HCT116 (cell line): ENCODE measurements around the gene GRM8. TPM values are rescaled to one million over a fixed set of nuclear protein-coding genes. Genes with fewer than 3 reads are reported as not detected.

Experiments
- ATAC-seq: fragments of 200-7000 bp; cut with Tn5 transposase; 2 replicates; pipeline ENCODE4 v1.9.1; 2020; ENCODE audit warnings: mild to moderate bottlenecking, moderate library complexity
- BruUV-seq: library from RNA; stranded (reverse); fragments of 400-500 nt; replicated peaks from 2 replicates; lab custom pipeline; 2021; lab: Mats Ljungman, UMichigan
- CTCF ChIA-PET: fragments of 300-600 bp; sonication (Branson Sonifier 250); formaldehyde crosslinking; loops from one replicate; lab custom pipeline; 2021; ENCODE audit warnings: antibody characterized with exemption; lab: Charles Lee
- POLR2A ChIA-PET: fragments of 300-600, 350-600 bp; sonication (Branson Sonifier 250); formaldehyde crosslinking; loops from one replicate; lab custom pipeline; 2021; ENCODE audit warnings: antibody characterized with exemption; lab: Charles Lee
- RAD21 ChIA-PET, 2 experiments: fragments of 300-600 bp; sonication (Branson Sonifier 250); formaldehyde crosslinking; loops; one replicate each; lab custom pipeline; 2023; ENCODE audit warnings: low total read pairs in 2 of 2; ENCODE audit not compliant: uncharacterized antibody in 2 of 2, unreplicated experiment in 2 of 2, low non-redundant PET in 1 of 2; lab: Charles Lee
- DNase-seq: peaks from one replicate; pipeline ENCODE4 v3.0.0-alpha.2; 2010; ENCODE audit warnings: low read depth, low spot score
- H2AFZ ChIP-seq: fragments of 200-600 bp; shearing (Covaris generic), sonication (generic); 2 replicates; pipeline ENCODE4 v1.6.1; 2017; ENCODE audit warnings: low read depth, mixed run types, mixed read lengths, antibody characterized with exemption, low read length; ENCODE audit not compliant: poor library complexity, severe bottlenecking
- H3K27ac ChIP-seq: 2 replicates; pipeline ENCODE4 v1.5.1; 2012; ENCODE audit warnings: low read depth, low read length
- H3K27me3 ChIP-seq: fragments of 200-600 bp; sonication (generic); 2 replicates; pipeline ENCODE4 v1.6.1; 2016; ENCODE audit warnings: mixed run types, low read length, mixed read lengths; ENCODE audit not compliant: insufficient read depth
- H3K36me3 ChIP-seq, 2 experiments: fragments of 200-500 bp in 1 of 2; fragments of 200-600 bp in 1 of 2; sonication (Bioruptor generic) in 1 of 2; sonication (generic) in 1 of 2; 2 replicates each; pipeline versions ENCODE4 v1.5.1 to v1.6.1; 2014 to 2016; ENCODE audit warnings: low read length in 2 of 2, inconsistent platforms in 1 of 2, mixed read lengths in 1 of 2, mixed run types in 1 of 2; ENCODE audit not compliant: insufficient read depth in 2 of 2, control insufficient read depth in 1 of 2
- H3K4me1 ChIP-seq, 2 experiments: fragments of 200-600 bp in 1 of 2; sonication (generic) in 1 of 2; 2 replicates each; pipeline versions ENCODE4 v1.5.1 to v1.6.1; 2012 to 2017; ENCODE audit warnings: low read length in 2 of 2, inconsistent platforms in 1 of 2, mild to moderate bottlenecking in 1 of 2, mixed read lengths in 1 of 2, mixed run types in 1 of 2, moderate library complexity in 1 of 2; ENCODE audit not compliant: insufficient read depth in 2 of 2, control insufficient read depth in 1 of 2
- H3K4me2 ChIP-seq: fragments of 200-600 bp; sonication (generic); 2 replicates; pipeline ENCODE4 v1.6.1; 2017; ENCODE audit warnings: mixed run types, low read length, mixed read lengths
- H3K4me3 ChIP-seq, 2 experiments: fragments of 200-600 bp in 1 of 2; sonication (generic) in 1 of 2; replicated peaks in 1 of 2; 2 replicates each; pipeline ENCODE4 v1.5.1; 2011 to 2016; ENCODE audit warnings: low read length in 2 of 2, control low read depth in 1 of 2, low read depth in 1 of 2, mild to moderate bottlenecking in 1 of 2, mixed read lengths in 1 of 2, mixed run types in 1 of 2
- H3K79me2 ChIP-seq: fragments of 200-600 bp; sonication (generic); 2 replicates; pipeline ENCODE4 v1.6.1; 2017; ENCODE audit warnings: mild to moderate bottlenecking, mixed run types, low read length, moderate library complexity, mixed read lengths; ENCODE audit not compliant: insufficient read depth
- H3K9ac ChIP-seq: fragments of 200-600 bp; sonication (generic); 2 replicates; pipeline ENCODE4 v1.6.1; 2016; ENCODE audit warnings: low read length, mixed read lengths
- H3K9me2 ChIP-seq: fragments of 200-600 bp; sonication (generic), shearing (Covaris generic); 2 replicates; pipeline ENCODE4 v1.6.1; 2017; ENCODE audit warnings: mixed run types, mild to moderate bottlenecking, moderate library complexity; ENCODE audit not compliant: insufficient read depth
- H3K9me3 ChIP-seq, 2 experiments: fragments of 200-500 bp in 1 of 2; fragments of 200-600 bp in 1 of 2; sonication (Bioruptor generic) in 1 of 2; sonication (generic) in 1 of 2; 2 replicates each; pipeline ENCODE4 v1.6.1; 2014 to 2017; ENCODE audit warnings: low read length in 2 of 2, mixed read lengths in 2 of 2, inconsistent platforms in 1 of 2, low read depth in 1 of 2, mild to moderate bottlenecking in 1 of 2, mixed run types in 1 of 2, moderate library complexity in 1 of 2; ENCODE audit not compliant: control insufficient read depth in 1 of 2, insufficient read depth in 1 of 2
- H4K20me1 ChIP-seq: fragments of 200-600 bp; sonication (generic), shearing (Covaris generic); 2 replicates; pipeline ENCODE4 v1.6.1; 2017; ENCODE audit warnings: mixed run types, mild to moderate bottlenecking, moderate library complexity; ENCODE audit not compliant: insufficient read depth
- ATF3 ChIP-seq: IDR thresholded peaks from 2 replicates; pipeline ENCODE4 v1.6.1; 2012
- CBX3 ChIP-seq: IDR thresholded peaks from 2 replicates; pipeline ENCODE4 v1.6.1; 2012; ENCODE audit warnings: low read depth
- CTCF ChIP-seq, 3 experiments: fragments of 200-600 bp in 1 of 3; sonication (generic) in 1 of 3; IDR thresholded peaks in 2 of 3; conservative IDR thresholded peaks in 1 of 3; 2 replicates each; pipeline ENCODE4 v1.5.1; 2012 to 2017; ENCODE audit warnings: low read depth in 2 of 3, low read length in 2 of 3, antibody characterized with exemption in 1 of 3, borderline replicate concordance in 1 of 3, control low read depth in 1 of 3, mild to moderate bottlenecking in 1 of 3, mixed read lengths in 1 of 3, mixed run types in 1 of 3, moderate library complexity in 1 of 3; ENCODE audit not compliant: insufficient read depth in 1 of 3
- EGR1 ChIP-seq: IDR thresholded peaks from 2 replicates; pipeline ENCODE4 v1.6.1; 2012; ENCODE audit warnings: low read depth
- EZH2 ChIP-seq: fragments of 200-600 bp; sonication (generic); IDR thresholded peaks from 2 replicates; pipeline ENCODE4 v1.6.1; 2017; ENCODE audit warnings: antibody characterized with exemption, mixed run types
- EZH2phosphoT487 ChIP-seq: fragments of 200-600 bp; IDR thresholded peaks from 2 replicates; pipeline ENCODE4 v1.6.1; 2018; ENCODE audit warnings: antibody characterized with exemption, borderline replicate concordance
- JUND ChIP-seq: IDR thresholded peaks from 2 replicates; pipeline ENCODE4 v1.6.1; 2012
- MAX ChIP-seq: IDR thresholded peaks from 2 replicates; pipeline ENCODE4 v1.6.1; 2012
- POLR2AphosphoS5 ChIP-seq: IDR thresholded peaks from 2 replicates; pipeline ENCODE4 v1.6.1; 2011; ENCODE audit warnings: mild to moderate bottlenecking, low read depth, low read length, moderate library complexity
- SIN3A ChIP-seq: IDR thresholded peaks from 2 replicates; pipeline ENCODE4 v1.6.1; 2012; ENCODE audit warnings: low read depth
- SRF ChIP-seq: IDR thresholded peaks from 2 replicates; pipeline ENCODE4 v1.6.1; 2012; ENCODE audit warnings: low read depth
- TCF7L2 ChIP-seq: IDR thresholded peaks from 2 replicates; pipeline ENCODE4 v1.7.0; 2011; ENCODE audit warnings: borderline replicate concordance, inconsistent platforms; ENCODE audit not compliant: insufficient read depth, insufficient read length; ENCODE audit errors: extremely low read depth
- ZBTB33 ChIP-seq: IDR thresholded peaks from 2 replicates; pipeline ENCODE4 v1.6.1; 2011; ENCODE audit warnings: mild to moderate bottlenecking, low read length, moderate library complexity; ENCODE audit not compliant: insufficient replicate concordance; ENCODE audit errors: extremely low read depth
- ZFX ChIP-seq: fragments of 450-650 bp; IDR thresholded peaks from 2 replicates; pipeline ENCODE4 v1.6.1; 2017
- ZNF274 ChIP-seq: fragments of 200-500 bp; sonication (Bioruptor generic); IDR thresholded peaks from 2 replicates; pipeline ENCODE4 v1.6.1; 2014; ENCODE audit warnings: mild to moderate bottlenecking, low read depth, low read length, inconsistent platforms
- intact Hi-C: fragments of 100-400 bp; cut with micrococcal nuclease; formaldehyde crosslinking; loops from 2 replicates; pipeline ENCODE4 v1.10.0; 2022
- total RNA-seq: library from RNA; stranded (reverse); gene quantifications from one replicate; pipeline ENCODE4 v1.2.1, GENCODE V29; 2021; ENCODE audit not compliant: unreplicated experiment

Gene GRM8
- total RNA-seq, 1 experiment from 2014 or later: 0.05 TPM

GRCh38 chr7:126440542-126440941 lies 812.2 kb downstream of the GRM8 start:
- Histone ChIP-seq H3K4me1 (no peaks in the 10 kb centered on the region), H3K9me3 (no peaks in the 10 kb centered on the region), H3K4me3 (no peak overlapping the region), H3K79me2 (no peaks in the 10 kb centered on the region), H3K36me3 (no peaks in the 10 kb centered on the region), H3K9ac (no peak overlapping the region), H3K4me2 (no peak overlapping the region), H2AFZ (no peak overlapping the region), H3K27me3 (no peaks in the 10 kb centered on the region), H3K9me2 (no peaks in the 10 kb centered on the region), H4K20me1 (no peaks in the 10 kb centered on the region), H3K27ac (no peak overlapping the region)
- CTCF ChIA-PET: no interaction called here
- ATAC-seq (no peak), DNase-seq (no peak)
- intact Hi-C loops: no loop called here
- POLR2A ChIA-PET: no interaction called here
- RAD21 ChIA-PET: no interaction called here
- no TSS peak for BruUV-seq
- TF ChIP-seq SIN3A: no peak
- no peak for TF ChIP-seq EZH2phosphoT487
- no peak for TF ChIP-seq ZFX
- TF ChIP-seq MAX: no peak
- no peak for TF ChIP-seq TCF7L2
- TF ChIP-seq EZH2: no peak
- TF ChIP-seq CBX3: no peak
- TF ChIP-seq POLR2AphosphoS5: no peak
- TF ChIP-seq JUND: no peak
- no peak for TF ChIP-seq ATF3
- no peak for TF ChIP-seq ZNF274

GRCh38 chr7:126436213-126436868 lies 816.4 kb downstream of the GRM8 start:
- ChIA-PET POLR2A (no interaction called here), RAD21 (no interaction called here), CTCF (no interaction called here)
- no peaks in the 10 kb centered on the region for H4K20me1 ChIP-seq
- DNase-seq: no peak
- no peak for TF ChIP-seq ZBTB33
- no peak for TF ChIP-seq EGR1
- no peak for TF ChIP-seq ATF3
- TF ChIP-seq SRF: no peak
- no peak for TF ChIP-seq EZH2phosphoT487
- no peak for TF ChIP-seq SIN3A
- no peak for TF ChIP-seq CTCF (IDR thresholded peaks at IDR 0.05 in 2 of 3, conservative IDR thresholded peaks at IDR 0.05 in 1 of 3; ENCODE audit: borderline replicate concordance in 1 of 3, insufficient read depth in 1 of 3, low read depth in 2 of 3, low read length in 2 of 3)
- H3K9me2 ChIP-seq: no peaks in the 10 kb centered on the region
- ATAC-seq: no peak
- H3K36me3 ChIP-seq: no peaks in the 10 kb centered on the region
- H3K4me1 ChIP-seq: no peaks in the 10 kb centered on the region
- H3K9me3 ChIP-seq: no peaks in the 10 kb centered on the region
- H3K4me2 ChIP-seq: no peak overlapping the region
- H3K79me2 ChIP-seq: no peaks in the 10 kb centered on the region
- no TSS peak for BruUV-seq
- H3K9ac ChIP-seq: no peak overlapping the region
- H3K27me3 ChIP-seq: no peaks in the 10 kb centered on the region
- H3K27ac ChIP-seq: no peak overlapping the region
- no peak overlapping the region for H2AFZ ChIP-seq
- intact Hi-C loops: no loop called here
- H3K4me3 ChIP-seq: no peak overlapping the region
